Fibroblast of lung (primary cell): ENCODE data around the gene BSND. TPM values are rescaled to one million over a fixed set of nuclear protein-coding genes. Genes with fewer than 3 reads are reported as not detected.

Source experiments
- DNase-seq, 2 donors: peaks; one replicate each; pipeline versions ENCODE4 v3.0.0 to v3.0.0-alpha.2; 2010; ENCODE audit warnings: low read depth in 2 of 2
- H2AFZ ChIP-seq: 2 replicates; pipeline ENCODE4 v1.5.1; 2012; ENCODE audit warnings: low read length, control low read depth, inconsistent platforms
- H3K27ac ChIP-seq: 2 replicates; pipeline ENCODE4 v1.5.1; 2011; ENCODE audit warnings: low read length, control low read depth; ENCODE audit not compliant: insufficient read depth
- H3K27me3 ChIP-seq: 2 replicates; pipeline ENCODE4 v1.5.1; 2011; ENCODE audit warnings: mild to moderate bottlenecking, low read length; ENCODE audit not compliant: control insufficient read depth, insufficient read depth
- H3K36me3 ChIP-seq: 2 replicates; pipeline ENCODE4 v1.5.1; 2011; ENCODE audit warnings: low read length; ENCODE audit not compliant: control insufficient read depth, insufficient read depth
- H3K4me1 ChIP-seq: 2 replicates; pipeline ENCODE4 v1.5.1; 2011; ENCODE audit warnings: low read length; ENCODE audit not compliant: control insufficient read depth, insufficient read depth; ENCODE audit errors: extremely low read depth
- H3K4me2 ChIP-seq: 2 replicates; pipeline ENCODE4 v1.5.1; 2011; ENCODE audit warnings: low read length, control low read depth; ENCODE audit not compliant: insufficient read depth; ENCODE audit errors: extremely low read depth
- H3K4me3 ChIP-seq, 4 experiments: fragments of 200-600 bp in 1 of 4; sonication (generic) in 1 of 4; replicated peaks in 1 of 4; 2 replicates each; pipeline ENCODE4 v1.5.1; 2011 to 2016; ENCODE audit warnings: low read length in 4 of 4, low read depth in 3 of 4, mild to moderate bottlenecking in 3 of 4, control low read depth in 2 of 4, inconsistent platforms in 1 of 4, mixed read lengths in 1 of 4; ENCODE audit not compliant: insufficient read depth in 1 of 4; ENCODE audit errors: control extremely low read depth in 1 of 4
- H3K79me2 ChIP-seq: 2 replicates; pipeline ENCODE4 v1.5.1; 2012; ENCODE audit warnings: mild to moderate bottlenecking, low read length, inconsistent platforms; ENCODE audit not compliant: control insufficient read depth, insufficient read depth
- H3K9ac ChIP-seq: 2 replicates; pipeline ENCODE4 v1.5.1; 2011; ENCODE audit warnings: mild to moderate bottlenecking, low read length, control low read depth; ENCODE audit not compliant: insufficient read depth
- H3K9me3 ChIP-seq: 2 replicates; pipeline ENCODE4 v1.5.1; 2012; ENCODE audit warnings: low read depth, low read length; ENCODE audit not compliant: control insufficient read depth, insufficient read depth
- H4K20me1 ChIP-seq: 2 replicates; pipeline ENCODE4 v1.5.1; 2011; ENCODE audit warnings: low read length; ENCODE audit not compliant: control insufficient read depth, insufficient read depth; ENCODE audit errors: extremely low read depth
- EZH2 ChIP-seq: IDR thresholded peaks from 2 replicates; pipeline ENCODE4 v1.5.1; 2012; ENCODE audit warnings: low read length, control low read depth, mild to moderate bottlenecking; ENCODE audit errors: missing control alignments
- polyA plus RNA-seq, 2 donors: library from polyadenylated mRNA; depleted of rRNA in 1 of 2; stranded (reverse) in 1 of 2; unstranded in 1 of 2; fragments of >200 nt; gene quantifications; 2 replicates each; pipeline ENCODE4 v1.2.1, GENCODE V29; 2011 to 2012; ENCODE audit warnings: missing spikeins in 1 of 2
- total RNA-seq: library from RNA; depleted of rRNA; stranded (reverse); fragments of >200 nt; gene quantifications from 2 replicates; pipeline ENCODE4 v1.2.1, GENCODE V29; 2014
- TF ChIP-seq, protein P1 (sequence below), 2 donors: IDR thresholded peaks in 1 of 2; conservative IDR thresholded peaks in 1 of 2; 1 replicate in 1 of 2; 2 replicates in 1 of 2; pipeline ENCODE4 v1.5.1; 2011 to 2012; ENCODE audit warnings: low read length in 2 of 2, control low read depth in 1 of 2, inconsistent platforms in 1 of 2, low read depth in 1 of 2, mild to moderate bottlenecking in 1 of 2

Gene BSND
- total and polyA plus RNA-seq, 2 donors (not counting 1 experiment from before 2014, with no cell fraction given), result not detected

- Histone ChIP-seq H3K9me3 (no peaks in the 10 kb centered on the region), H3K36me3 (no peaks in the 10 kb centered on the region), H3K27me3 (peaks cover 2% of the 10 kb centered on the region), H3K27ac (no peak overlapping the region), H4K20me1 (no peaks in the 10 kb centered on the region), H3K4me2 (no peak overlapping the region), H2AFZ (no peak overlapping the region), H3K9ac (no peak overlapping the region), H3K4me1 (no peaks in the 10 kb centered on the region), H3K4me3 (no peak overlapping the region), H3K79me2 (no peaks in the 10 kb centered on the region)
- TF ChIP-seq, protein P1, sequence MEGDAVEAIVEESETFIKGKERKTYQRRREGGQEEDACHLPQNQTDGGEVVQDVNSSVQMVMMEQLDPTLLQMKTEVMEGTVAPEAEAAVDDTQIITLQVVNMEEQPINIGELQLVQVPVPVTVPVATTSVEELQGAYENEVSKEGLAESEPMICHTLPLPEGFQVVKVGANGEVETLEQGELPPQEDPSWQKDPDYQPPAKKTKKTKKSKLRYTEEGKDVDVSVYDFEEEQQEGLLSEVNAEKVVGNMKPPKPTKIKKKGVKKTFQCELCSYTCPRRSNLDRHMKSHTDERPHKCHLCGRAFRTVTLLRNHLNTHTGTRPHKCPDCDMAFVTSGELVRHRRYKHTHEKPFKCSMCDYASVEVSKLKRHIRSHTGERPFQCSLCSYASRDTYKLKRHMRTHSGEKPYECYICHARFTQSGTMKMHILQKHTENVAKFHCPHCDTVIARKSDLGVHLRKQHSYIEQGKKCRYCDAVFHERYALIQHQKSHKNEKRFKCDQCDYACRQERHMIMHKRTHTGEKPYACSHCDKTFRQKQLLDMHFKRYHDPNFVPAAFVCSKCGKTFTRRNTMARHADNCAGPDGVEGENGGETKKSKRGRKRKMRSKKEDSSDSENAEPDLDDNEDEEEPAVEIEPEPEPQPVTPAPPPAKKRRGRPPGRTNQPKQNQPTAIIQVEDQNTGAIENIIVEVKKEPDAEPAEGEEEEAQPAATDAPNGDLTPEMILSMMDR (conservative IDR thresholded peaks at IDR 0.05 in 1 of 2, IDR thresholded peaks at IDR 0.05 in 1 of 2; ENCODE audit: low read depth in 1 of 2, low read length in 2 of 2), result no peak
- TF ChIP-seq EZH2, result no peak
- DNase-seq, result no peak
These were observed 60.8 kb downstream of the BSND start for GRCh38 chr1:55059302-55060132.

- Histone ChIP-seq H3K36me3 (no peaks in the 10 kb centered on the region), H3K4me2 (no peak overlapping the region), H2AFZ (no peak overlapping the region), H3K4me1 (no peaks in the 10 kb centered on the region), H3K9ac (no peak overlapping the region), H4K20me1 (no peaks in the 10 kb centered on the region), H3K9me3 (no peaks in the 10 kb centered on the region), H3K27me3 (peaks cover 2% of the 10 kb centered on the region), H3K4me3 (no peak overlapping the region), H3K27ac (no peak overlapping the region), H3K79me2 (no peaks in the 10 kb centered on the region)
- DNase-seq, result peak in 1 of 2 donors; percentile 8
- TF ChIP-seq, protein P1 (conservative IDR thresholded peaks at IDR 0.05 in 1 of 2, IDR thresholded peaks at IDR 0.05 in 1 of 2; ENCODE audit: low read depth in 1 of 2, low read length in 2 of 2), result no peak
- no peak for TF ChIP-seq EZH2
These were observed 61.6 kb downstream of the BSND start for GRCh38 chr1:55060133-55060999.
